K562 (cell line): ENCODE results near the gene CREB3L2. TPM values are rescaled to one million over a fixed set of nuclear protein-coding genes. Genes with fewer than 3 reads are reported as not detected.

ENCODE experiments used
- BHLHE40 ChIP-seq: IDR thresholded peaks from 2 replicates; pipeline ENCODE4 v1.6.1; 2011; ENCODE audit warnings: low read length, improper control_type of control experiment
- BMI1 ChIP-seq: fragments of 150-350 bp; IDR thresholded peaks from 2 replicates; pipeline ENCODE4 v1.6.1; 2014; ENCODE audit warnings: low read length
- CBX8 ChIP-seq: fragments of 200-600 bp; sonication (generic); IDR thresholded peaks from 2 replicates; pipeline ENCODE4 v1.6.1; 2012; ENCODE audit warnings: borderline replicate concordance, mixed run types, low read depth, mild to moderate bottlenecking, moderate library complexity, mixed read lengths, low read length, control low read depth, inconsistent platforms; ENCODE audit not compliant: poor library complexity, severe bottlenecking; ENCODE audit errors: extremely low read depth
- CTBP1 ChIP-seq: fragments of 450-650 bp; IDR thresholded peaks from 2 replicates; pipeline ENCODE4 v1.6.1; 2016; ENCODE audit warnings: borderline replicate concordance
- CXXC5 ChIP-seq: fragments of 250-450 bp; sonication (Bioruptor Pico); IDR thresholded peaks from 2 replicates; pipeline ENCODE4 v1.8.0; 2022; ENCODE audit warnings: inconsistent platforms, mild to moderate bottlenecking, moderate library complexity
- EHMT2 ChIP-seq: fragments of 450-650 bp; IDR thresholded peaks from 2 replicates; pipeline ENCODE4 v1.6.1; 2018; ENCODE audit warnings: antibody characterized with exemption
- EZH2 ChIP-seq: IDR thresholded peaks from 2 replicates; pipeline ENCODE4 v1.6.1; 2012; ENCODE audit warnings: low read depth, mild to moderate bottlenecking, inconsistent platforms, low read length, borderline replicate concordance
- HMG20A ChIP-seq: fragments of 450-650 bp; formaldehyde crosslinking; conservative IDR thresholded peaks from 2 replicates; pipeline ENCODE4 v1.4.0; 2020; ENCODE audit warnings: mild to moderate bottlenecking, mixed read lengths
- MECOM ChIP-seq: fragments of 250-450 bp; sonication (Bioruptor Pico); IDR thresholded peaks from 2 replicates; pipeline ENCODE4 v1.8.0; 2022; ENCODE audit warnings: inconsistent platforms
- MTF1 ChIP-seq: fragments of 250-450 bp; sonication (Bioruptor Pico); IDR thresholded peaks from 2 replicates; pipeline ENCODE4 v1.9.0; 2021; ENCODE audit warnings: moderate library complexity, mild to moderate bottlenecking, inconsistent platforms, borderline replicate concordance
- NFE2 ChIP-seq: IDR thresholded peaks from 2 replicates; pipeline ENCODE4 v1.6.1; 2014; ENCODE audit warnings: antibody characterized with exemption, low read depth
- NFE2L1 ChIP-seq: fragments of 450-650 bp; IDR thresholded peaks from 2 replicates; pipeline ENCODE4 v1.6.1; 2016; ENCODE audit warnings: missing genetic modification characterization, low read depth, mild to moderate bottlenecking, missing compliant biosample characterization, moderate library complexity, borderline replicate concordance
- NR2C1 ChIP-seq, 2 experiments: fragments of 450-650 bp; IDR thresholded peaks; 2 replicates each; pipeline ENCODE4 v1.6.1; 2017; ENCODE audit warnings: mild to moderate bottlenecking in 2 of 2, antibody characterized with exemption in 1 of 2, inconsistent platforms in 1 of 2, missing compliant biosample characterization in 1 of 2, missing genetic modification characterization in 1 of 2
- PCBP2 ChIP-seq: fragments of 200-400 bp; formaldehyde crosslinking; IDR thresholded peaks from 2 replicates; pipeline ENCODE4 v1.6.1; 2018; ENCODE audit warnings: low read length, low read depth, mild to moderate bottlenecking, moderate library complexity; ENCODE audit not compliant: poor library complexity, severe bottlenecking
- PHF21A ChIP-seq: fragments of 450-650 bp; IDR thresholded peaks from 2 replicates; pipeline ENCODE4 v1.6.1; 2017; ENCODE audit warnings: low read depth, borderline replicate concordance
- RFX5 ChIP-seq: IDR thresholded peaks from 2 replicates; pipeline ENCODE4 v1.6.1; 2011; ENCODE audit warnings: low read depth, mild to moderate bottlenecking, improper control_type of control experiment, low read length
- ZFP36 ChIP-seq: fragments of 150-350 bp; IDR thresholded peaks from 2 replicates; pipeline ENCODE4 v1.6.1; 2018; ENCODE audit warnings: low read length, low read depth; ENCODE audit not compliant: partially characterized antibody
- ZNF174 ChIP-seq: fragments of 250-450 bp; sonication (Bioruptor Pico); IDR thresholded peaks from 2 replicates; pipeline ENCODE4 v1.4.0; 2020; ENCODE audit warnings: mild to moderate bottlenecking
- polyA plus RNA-seq, 8 experiments: library from polyadenylated mRNA; depleted of rRNA in 4 of 8; stranded (reverse) in 5 of 8; unstranded in 3 of 8; fragments of >200 nt; fragmentation: Nextera tagmentation in 2 of 8; fragmentation: Illumina TruSeq in 1 of 8; extraction: Ambion mirVana in 2 of 8; extraction: Trizol in 1 of 8; gene quantifications; 2 replicates each; pipeline versions ENCODE4 v1.2.1 to v1.2.3, GENCODE V29; 2011 to 2014; ENCODE audit warnings: inconsistent platforms in 1 of 8, missing spikeins in 1 of 8
- total RNA-seq, 7 experiments: library from RNA; depleted of rRNA in 6 of 7; stranded (reverse); fragments of >200 nt in 6 of 7; fragmentation: Illumina TruSeq in 2 of 7; extraction: Trizol in 2 of 7; gene quantifications; 2 replicates each; pipeline versions ENCODE4 v1.2.1 to v1.2.3, GENCODE V29; 2011 to 2021; ENCODE audit warnings: low replicate concordance in 1 of 7
- TF ChIP-seq, protein P1 (sequence below): IDR thresholded peaks from 2 replicates; pipeline ENCODE4 v1.6.1; 2011; ENCODE audit warnings: borderline replicate concordance, low read depth, mild to moderate bottlenecking, moderate library complexity, low read length; ENCODE audit not compliant: insufficient read depth, poor library complexity, severe bottlenecking
- TF ChIP-seq, protein P2 (sequence below): fragments of 450-650 bp; formaldehyde crosslinking; IDR thresholded peaks from 2 replicates; pipeline ENCODE4 v1.4.0; 2020; ENCODE audit warnings: mild to moderate bottlenecking, moderate library complexity
- TF ChIP-seq, protein P3 (sequence below): fragments of 200-800 bp; sonication (Bioruptor generic); IDR thresholded peaks from 2 replicates; pipeline ENCODE4 v1.6.1; 2017; ENCODE audit warnings: missing genetic modification characterization, missing compliant biosample characterization

CREB3L2 gene
- total and polyA plus RNA-seq, 9 of the 15 experiments (the other 6 are each of a cell fraction or from before 2014, with no cell fraction given) = 7.1 to 45.6 (median 15.8) TPM

DNA sequence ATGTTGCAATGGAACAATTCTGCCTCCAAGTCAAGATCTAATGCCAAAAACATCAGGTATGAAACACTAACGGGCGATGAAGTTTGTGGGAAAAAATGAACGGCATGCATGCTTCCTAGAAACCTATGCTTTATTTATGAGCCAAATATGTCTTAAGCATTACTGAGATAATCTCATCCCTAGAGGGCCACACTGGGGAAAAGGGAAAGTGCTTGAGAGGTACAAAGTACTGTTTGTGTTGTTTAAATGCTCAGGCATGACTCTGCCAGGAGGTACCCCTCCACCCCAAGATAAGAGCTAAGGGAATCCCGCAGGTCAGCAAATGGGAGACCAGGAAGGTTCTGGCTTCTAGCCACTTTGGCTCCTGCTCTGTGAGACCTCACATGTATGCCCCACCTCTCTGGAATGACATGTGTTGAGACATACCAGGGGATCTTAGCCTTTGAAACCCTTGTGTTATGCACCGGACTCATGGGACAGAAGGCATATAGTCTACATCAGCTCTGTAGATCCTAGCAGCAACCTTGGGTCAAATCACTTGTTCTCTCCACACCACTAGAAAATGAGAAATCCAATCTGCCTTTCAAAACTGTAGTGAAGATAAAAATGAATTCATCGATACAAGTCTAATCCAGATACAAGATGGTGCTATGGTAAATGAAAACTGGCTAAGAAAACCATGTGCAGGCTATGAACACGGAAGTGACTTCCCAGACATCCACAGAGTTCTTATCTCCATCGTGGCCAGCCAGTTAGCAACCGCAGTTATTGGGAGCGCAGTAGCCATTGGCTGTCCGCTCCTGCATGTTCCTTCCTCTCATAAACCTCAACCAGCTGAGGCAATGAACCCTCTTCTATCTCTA, 61.0 kb downstream of the CREB3L2 start (continued):
- no peak for TF ChIP-seq NFE2
- TF ChIP-seq EHMT2 = peak; percentile 63; the same call in 1 of the 2 replicates
- TF ChIP-seq PCBP2 = no peak
- TF ChIP-seq HMG20A (CRISPR knock-in tag) = no peak
- TF ChIP-seq, protein P1, sequence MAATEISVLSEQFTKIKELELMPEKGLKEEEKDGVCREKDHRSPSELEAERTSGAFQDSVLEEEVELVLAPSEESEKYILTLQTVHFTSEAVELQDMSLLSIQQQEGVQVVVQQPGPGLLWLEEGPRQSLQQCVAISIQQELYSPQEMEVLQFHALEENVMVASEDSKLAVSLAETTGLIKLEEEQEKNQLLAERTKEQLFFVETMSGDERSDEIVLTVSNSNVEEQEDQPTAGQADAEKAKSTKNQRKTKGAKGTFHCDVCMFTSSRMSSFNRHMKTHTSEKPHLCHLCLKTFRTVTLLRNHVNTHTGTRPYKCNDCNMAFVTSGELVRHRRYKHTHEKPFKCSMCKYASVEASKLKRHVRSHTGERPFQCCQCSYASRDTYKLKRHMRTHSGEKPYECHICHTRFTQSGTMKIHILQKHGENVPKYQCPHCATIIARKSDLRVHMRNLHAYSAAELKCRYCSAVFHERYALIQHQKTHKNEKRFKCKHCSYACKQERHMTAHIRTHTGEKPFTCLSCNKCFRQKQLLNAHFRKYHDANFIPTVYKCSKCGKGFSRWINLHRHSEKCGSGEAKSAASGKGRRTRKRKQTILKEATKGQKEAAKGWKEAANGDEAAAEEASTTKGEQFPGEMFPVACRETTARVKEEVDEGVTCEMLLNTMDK = no peak
- no peak for TF ChIP-seq BMI1
- TF ChIP-seq, protein P2, sequence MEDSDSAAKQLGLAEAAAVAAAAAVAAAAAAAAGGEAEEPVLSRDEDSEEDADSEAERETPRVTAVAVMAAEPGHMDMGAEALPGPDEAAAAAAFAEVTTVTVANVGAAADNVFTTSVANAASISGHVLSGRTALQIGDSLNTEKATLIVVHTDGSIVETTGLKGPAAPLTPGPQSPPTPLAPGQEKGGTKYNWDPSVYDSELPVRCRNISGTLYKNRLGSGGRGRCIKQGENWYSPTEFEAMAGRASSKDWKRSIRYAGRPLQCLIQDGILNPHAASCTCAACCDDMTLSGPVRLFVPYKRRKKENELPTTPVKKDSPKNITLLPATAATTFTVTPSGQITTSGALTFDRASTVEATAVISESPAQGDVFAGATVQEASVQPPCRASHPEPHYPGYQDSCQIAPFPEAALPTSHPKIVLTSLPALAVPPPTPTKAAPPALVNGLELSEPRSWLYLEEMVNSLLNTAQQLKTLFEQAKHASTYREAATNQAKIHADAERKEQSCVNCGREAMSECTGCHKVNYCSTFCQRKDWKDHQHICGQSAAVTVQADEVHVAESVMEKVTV (CRISPR knock-in tag) = no peak; the same call in 1 of the 2 replicates
- TF ChIP-seq PHF21A = no peak
- no peak for TF ChIP-seq NR2C1 (IDR thresholded peaks at IDR 0.05)
- peak; percentile 51; the same call in 1 of the 2 replicates for TF ChIP-seq NR2C1 (tag; IDR thresholded peaks at IDR 0.05)
- TF ChIP-seq MECOM = no peak
- TF ChIP-seq EZH2 = no peak
- no peak for TF ChIP-seq NFE2L1 (tag)
- TF ChIP-seq CXXC5 = peak; percentile 65; the same call in 1 of the 2 replicates
- TF ChIP-seq ZNF174 (CRISPR knock-in tag) = no peak
- no peak for TF ChIP-seq BHLHE40
- no peak for TF ChIP-seq ZFP36
- TF ChIP-seq MTF1 (CRISPR knock-in tag) = no peak
- TF ChIP-seq RFX5 = no peak
- peak; percentile 32; the same call in 1 of the 2 replicates for TF ChIP-seq CTBP1
- TF ChIP-seq, protein P3, sequence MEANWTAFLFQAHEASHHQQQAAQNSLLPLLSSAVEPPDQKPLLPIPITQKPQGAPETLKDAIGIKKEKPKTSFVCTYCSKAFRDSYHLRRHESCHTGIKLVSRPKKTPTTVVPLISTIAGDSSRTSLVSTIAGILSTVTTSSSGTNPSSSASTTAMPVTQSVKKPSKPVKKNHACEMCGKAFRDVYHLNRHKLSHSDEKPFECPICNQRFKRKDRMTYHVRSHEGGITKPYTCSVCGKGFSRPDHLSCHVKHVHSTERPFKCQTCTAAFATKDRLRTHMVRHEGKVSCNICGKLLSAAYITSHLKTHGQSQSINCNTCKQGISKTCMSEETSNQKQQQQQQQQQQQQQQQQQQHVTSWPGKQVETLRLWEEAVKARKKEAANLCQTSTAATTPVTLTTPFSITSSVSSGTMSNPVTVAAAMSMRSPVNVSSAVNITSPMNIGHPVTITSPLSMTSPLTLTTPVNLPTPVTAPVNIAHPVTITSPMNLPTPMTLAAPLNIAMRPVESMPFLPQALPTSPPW (CRISPR knock-in tag) = no peak
- TF ChIP-seq CBX8 = no peak
